Brain microvascular endothelial cell (primary cell): Measurements from ENCODE around the gene WT1.

ENCODE experiments used
- DNase-seq: peaks from one replicate; pipeline ENCODE4 v3.0.0-alpha.2; 2020
- H3K27ac ChIP-seq: fragments of 250-450 bp; sonication (Bioruptor Pico); 2 replicates; pipeline ENCODE4 v1.5.1; 2020; ENCODE audit warnings: mild to moderate bottlenecking, moderate library complexity
- H3K27me3 ChIP-seq: fragments of 250-450 bp; sonication (Bioruptor Pico); replicated peaks from 2 replicates; pipeline ENCODE4 v1.5.1; 2020; ENCODE audit warnings: mild to moderate bottlenecking
- H3K36me3 ChIP-seq: fragments of 250-450 bp; sonication (Bioruptor Pico); replicated peaks from 2 replicates; pipeline ENCODE4 v1.5.1; 2020; ENCODE audit warnings: mild to moderate bottlenecking
- H3K4me3 ChIP-seq: 2 replicates; pipeline ENCODE4 v1.5.1; 2011; ENCODE audit warnings: low read depth, mild to moderate bottlenecking, control low read depth, low read length, moderate library complexity
- CTCF ChIP-seq: IDR thresholded peaks from 2 replicates; pipeline ENCODE4 v1.5.1; 2011; ENCODE audit warnings: low read depth, mild to moderate bottlenecking, moderate library complexity, low read length, control low read depth, inconsistent platforms; ENCODE audit errors: missing control alignments
- in situ Hi-C: cut with HindIII; loops from 2 replicates; pipeline ENCODE4 v1.10.0; 2017; ENCODE audit warnings: low sequenced_read_pairs, low pct_ligation_motif_present

Gene WT1

GRCh38 chr11:32434356-32435151 lies 785 bp downstream of the WT1 start:
- in situ Hi-C loops = loop anchor here (10.0 kb wide), 1 partner anchor 610 kb away; no protein-coding TSS in a partner anchor
- DNase-seq = no peak
- Histone ChIP-seq H3K4me3 (no peak overlapping the region), H3K27ac (no peak overlapping the region), H3K27me3 (peaks cover 94% of the 10 kb centered on the region), H3K36me3 (no peaks in the 10 kb centered on the region)
- TF ChIP-seq CTCF = no peak

GRCh38 chr11:32433914-32434355 lies 1.4 kb downstream of the WT1 start:
- no peak overlapping the region for H3K4me3 ChIP-seq
- H3K27ac ChIP-seq = no peak overlapping the region
- in situ Hi-C loops = loop anchor here (10.0 kb wide), 1 partner anchor 609 kb away; no protein-coding TSS in a partner anchor
- H3K27me3 ChIP-seq = peaks cover 94% of the 10 kb centered on the region
- TF ChIP-seq CTCF = no peak
- DNase-seq = no peak
- H3K36me3 ChIP-seq = no peaks in the 10 kb centered on the region

GRCh38 chr11:32433101-32433913 lies 2.0 kb downstream of the WT1 start:
- in situ Hi-C loops = loop anchor here (10.0 kb wide), 1 partner anchor 609 kb away; no protein-coding TSS in a partner anchor
- no peak overlapping the region for H3K27ac ChIP-seq
- no peak for DNase-seq

GRCh38 chr11:32432565-32432964 lies 2.8 kb downstream of the WT1 start:
- in situ Hi-C loops = loop anchor here (10.0 kb wide), 1 partner anchor 608 kb away; no protein-coding TSS in a partner anchor
- H3K36me3 ChIP-seq = no peaks in the 10 kb centered on the region
- no peak for DNase-seq
- no peak overlapping the region for H3K27ac ChIP-seq
- H3K27me3 ChIP-seq = peaks cover 94% of the 10 kb centered on the region
- TF ChIP-seq CTCF = no peak
- no peak overlapping the region for H3K4me3 ChIP-seq

More at GRCh38 chr11:32433101-32433913, 2.0 kb downstream of the WT1 start:
- Histone ChIP-seq H3K27me3 (peaks cover 94% of the 10 kb centered on the region), H3K4me3 (no peak overlapping the region), H3K36me3 (no peaks in the 10 kb centered on the region)
- TF ChIP-seq CTCF = no peak

- in situ Hi-C loops = loop anchor here (10.0 kb wide), 1 partner anchor 606 kb away; no protein-coding TSS in a partner anchor
- no peak for DNase-seq
- TF ChIP-seq CTCF = peak; percentile 36
- H3K27ac ChIP-seq = no peak overlapping the region
- H3K27me3 ChIP-seq = peaks cover 96% of the 10 kb centered on the region
- H3K36me3 ChIP-seq = no peaks in the 10 kb centered on the region
- H3K4me3 ChIP-seq = no peak overlapping the region
These were observed 4.6 kb downstream of the WT1 start for GRCh38 chr11:32430568-32431381.
